Right atrium auricular region (tissue), 2 donors: ENCODE results near the gene DNMT3B. TPM values are rescaled to one million over a fixed set of nuclear protein-coding genes. Genes with fewer than 3 reads are reported as not detected.

Experiments
- DNase-seq: peaks from one replicate; pipeline ENCODE4 v3.0.0-alpha.2; 2019; ENCODE audit warnings: low spot score
- H3K27ac ChIP-seq, 2 donors: fragments of 200-600 bp; sonication (generic); 1 replicate in 1 of 2; 2 replicates in 1 of 2; pipeline ENCODE4 v1.5.1; 2016 to 2019
- H3K27me3 ChIP-seq, 2 donors: fragments of 200-600 bp; sonication (generic); one replicate each; pipeline versions ENCODE4 v1.5.1 to v1.6.0; 2017 to 2019
- H3K36me3 ChIP-seq: fragments of 200-600 bp; sonication (generic); one replicate; pipeline ENCODE4 v1.5.1; 2016
- H3K4me1 ChIP-seq, 2 donors: fragments of 200-600 bp; sonication (generic); one replicate each; pipeline versions ENCODE4 v1.5.1 to v1.6.0; 2017 to 2019
- H3K4me3 ChIP-seq, 2 donors: fragments of 200-600 bp; sonication (generic); 1 replicate in 1 of 2; 2 replicates in 1 of 2; pipeline ENCODE4 v1.5.1; 2017 to 2019; ENCODE audit warnings: mild to moderate bottlenecking in 1 of 2, moderate library complexity in 1 of 2
- H3K9me3 ChIP-seq, 2 donors: fragments of 200-600 bp; sonication (generic); one replicate each; pipeline ENCODE4 v1.5.1; 2019
- CTCF ChIP-seq, 2 donors: fragments of 200-600 bp; sonication (generic); IDR thresholded peaks; one replicate each; pipeline ENCODE4 v1.5.1; 2019; ENCODE audit warnings: antibody characterized with exemption in 2 of 2
- total RNA-seq, 2 donors: library from RNA; depleted of rRNA; stranded (reverse); fragments of >200 nt; gene quantifications; one replicate each; pipeline ENCODE4 v1.1.0, GENCODE V29; 2016

DNMT3B gene
- total RNA-seq, 2 donors from 2014 or later = 0.24 to 0.44 TPM

DNA sequence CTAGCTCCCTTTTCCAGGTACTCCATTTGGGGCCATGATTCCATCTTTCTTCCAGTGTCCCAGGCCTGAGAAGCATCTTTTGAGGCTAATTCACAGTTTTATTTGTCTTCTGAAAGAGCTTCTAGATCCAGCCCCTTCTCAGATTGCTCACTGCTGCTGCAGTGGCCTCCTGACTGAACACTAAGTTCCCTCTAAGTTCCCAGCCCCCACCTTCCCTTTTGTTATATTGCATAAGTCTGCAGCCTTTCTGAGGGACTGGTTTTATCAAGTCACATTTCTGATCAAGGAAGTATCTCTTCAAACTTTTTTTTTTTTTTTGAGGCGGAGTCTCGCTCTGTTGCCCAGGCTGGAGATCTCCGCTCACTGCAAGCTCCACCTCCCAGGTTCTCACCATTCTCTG lies 68.3 kb downstream of the DNMT3B start:
- peak overlapping the region; percentile 11 to 16 for H3K27ac ChIP-seq
- H3K9me3 ChIP-seq = no peaks in the 10 kb centered on the region
- no peak for DNase-seq
- peaks cover 37% of the 10 kb centered on the region for H3K36me3 ChIP-seq
- peaks cover 0 to 27% of the 10 kb centered on the region in 2 donors for H3K4me1 ChIP-seq
- no peak for TF ChIP-seq CTCF (IDR thresholded peaks at IDR 0.05)
- H3K4me3 ChIP-seq = no peak overlapping the region
- H3K27me3 ChIP-seq = no peaks in the 10 kb centered on the region

- no peak overlapping the region for H3K4me3 ChIP-seq
- no peaks in the 10 kb centered on the region for H3K9me3 ChIP-seq
- peaks cover 44% of the 10 kb centered on the region for H3K36me3 ChIP-seq
- no peak for TF ChIP-seq CTCF (IDR thresholded peaks at IDR 0.05)
- H3K27me3 ChIP-seq = no peaks in the 10 kb centered on the region
- no peak overlapping the region for H3K27ac ChIP-seq
- H3K4me1 ChIP-seq = peaks cover 0 to 27% of the 10 kb centered on the region in 2 donors
- DNase-seq = no peak
Observed at GRCh38 chr20:32831982-32832381, 69.8 kb downstream of the DNMT3B start.

DNA sequence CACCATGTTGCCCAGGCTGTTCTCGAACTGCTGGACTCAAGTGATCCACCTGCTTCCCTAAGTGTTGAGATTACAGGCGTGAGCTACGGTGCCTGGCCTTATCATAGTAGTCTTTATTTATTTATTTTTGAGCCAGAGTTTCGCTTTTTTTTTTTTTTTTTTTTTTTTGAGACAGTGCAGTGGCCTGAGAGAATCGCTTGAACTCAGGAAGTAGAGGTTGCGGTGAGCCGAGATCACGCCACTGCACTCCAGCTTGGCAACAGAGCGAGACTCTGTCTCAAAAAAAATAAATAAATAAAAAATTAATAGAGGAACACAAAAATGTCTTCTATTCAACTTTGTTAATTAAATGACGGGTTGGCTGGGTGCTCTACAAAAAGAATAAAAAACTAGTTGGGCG lies 70.5 kb downstream of the DNMT3B start:
- no peak for DNase-seq
- H3K27ac ChIP-seq = no peak overlapping the region
- H3K9me3 ChIP-seq = no peaks in the 10 kb centered on the region
- H3K36me3 ChIP-seq = peaks cover 44% of the 10 kb centered on the region
- H3K4me3 ChIP-seq = no peak overlapping the region
- H3K27me3 ChIP-seq = no peaks in the 10 kb centered on the region
- no peak for TF ChIP-seq CTCF (IDR thresholded peaks at IDR 0.05)
- H3K4me1 ChIP-seq = peaks cover 0 to 27% of the 10 kb centered on the region in 2 donors

GRCh38 chr20:32834972-32835371 lies 72.8 kb downstream of the DNMT3B start:
- peaks cover 56% of the 10 kb centered on the region for H3K36me3 ChIP-seq
- peaks cover 0 to 10% of the 10 kb centered on the region in 2 donors for H3K4me1 ChIP-seq
- H3K4me3 ChIP-seq = no peak overlapping the region
- no peak for TF ChIP-seq CTCF (IDR thresholded peaks at IDR 0.05)
- no peaks in the 10 kb centered on the region for H3K9me3 ChIP-seq
- no peak overlapping the region for H3K27ac ChIP-seq
- DNase-seq = no peak
- H3K27me3 ChIP-seq = no peaks in the 10 kb centered on the region

DNA sequence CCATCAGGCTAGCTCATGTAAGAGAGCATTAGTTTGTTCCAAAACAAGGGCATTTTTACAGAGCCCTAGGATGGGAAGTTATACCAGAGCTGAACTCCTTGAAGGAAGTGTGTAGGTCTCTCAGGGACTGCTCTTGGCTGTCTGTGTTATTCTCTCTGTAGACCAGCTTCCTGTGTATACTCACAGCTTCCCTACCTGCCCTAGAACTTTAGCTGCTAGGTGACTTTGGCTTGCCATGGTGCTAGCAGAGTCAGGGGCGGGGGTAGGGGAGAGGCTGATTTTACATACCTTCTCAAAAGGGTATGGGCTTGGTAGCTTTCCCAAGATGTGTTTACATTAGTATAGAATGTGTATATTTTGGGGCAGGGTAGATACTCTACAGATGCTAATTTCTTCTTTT lies 75.0 kb downstream of the DNMT3B start:
- DNase-seq = no peak
- Histone ChIP-seq H3K4me1 (peaks cover 0 to 14% of the 10 kb centered on the region in 2 donors), H3K36me3 (peaks cover 73% of the 10 kb centered on the region), H3K27me3 (no peaks in the 10 kb centered on the region), H3K27ac (no peak overlapping the region), H3K4me3 (no peak overlapping the region), H3K9me3 (no peaks in the 10 kb centered on the region)
- TF ChIP-seq CTCF (IDR thresholded peaks at IDR 0.05) = no peak

DNA sequence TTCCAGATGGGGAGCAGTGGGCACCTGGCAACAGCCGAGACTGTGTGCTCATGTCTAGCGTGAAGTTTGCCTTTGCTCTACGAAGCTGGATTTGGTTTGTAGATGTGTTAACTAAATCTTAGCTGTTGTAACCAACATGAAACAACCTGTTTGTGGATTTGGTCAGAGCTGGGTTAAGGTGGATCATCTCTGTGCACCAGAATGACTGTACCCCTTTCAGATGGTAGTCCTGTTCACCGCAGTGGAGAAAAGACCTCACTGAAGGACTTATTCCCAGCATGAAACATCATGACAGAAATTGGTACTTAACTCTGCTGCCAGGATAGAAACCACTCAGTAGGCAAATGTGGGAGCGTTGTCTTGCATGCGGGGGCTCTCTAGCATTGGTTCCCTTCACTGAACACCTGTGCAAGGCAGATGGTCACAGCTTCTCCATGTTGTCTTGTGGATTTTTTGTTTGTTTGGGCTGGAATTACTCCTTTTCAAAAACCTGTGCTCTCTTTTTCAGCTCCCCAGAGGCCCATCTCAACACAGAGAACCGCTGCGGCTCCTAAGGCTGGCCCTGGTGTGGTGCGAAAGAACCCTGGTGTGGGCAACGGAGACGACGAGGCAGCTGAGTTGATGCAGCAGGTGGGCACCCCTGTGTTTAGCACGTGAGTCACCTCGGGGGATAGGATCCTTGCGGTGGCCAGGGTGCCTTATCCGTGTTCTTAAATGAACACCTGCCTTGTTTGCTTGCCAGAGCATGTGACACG lies 77.2 kb downstream of the DNMT3B start:
- Histone ChIP-seq H3K4me3 (no peak overlapping the region), H3K27me3 (no peaks in the 10 kb centered on the region), H3K4me1 (peaks cover 0 to 12% of the 10 kb centered on the region in 2 donors), H3K36me3 (peaks cover 74% of the 10 kb centered on the region), H3K9me3 (no peaks in the 10 kb centered on the region), H3K27ac (no peak overlapping the region)
- DNase-seq = no peak
- no peak for TF ChIP-seq CTCF (IDR thresholded peaks at IDR 0.05)
